H1 (cell line): ENCODE measurements around the gene TNKS2. TPM values are rescaled to one million over a fixed set of nuclear protein-coding genes. Genes with fewer than 3 reads are reported as not detected.

Experiments used
- CTCF ChIA-PET: fragments of 300-600 bp; sonication (Branson Sonifier 250); formaldehyde crosslinking; loops from one replicate; lab custom pipeline; 2021; ENCODE audit not compliant: partially characterized antibody; lab: Charles Lee
- POLR2A ChIA-PET: fragments of 300-600 bp; sonication (Branson Sonifier 250); formaldehyde crosslinking; loops from one replicate; lab custom pipeline; 2021; ENCODE audit warnings: inconsistent platforms; ENCODE audit not compliant: partially characterized antibody; lab: Charles Lee
- DNase-seq, 2 experiments: peaks; one replicate each; pipeline versions ENCODE4 v3.0.0 to v3.0.0-alpha.2; 2010 to 2022; ENCODE audit warnings: low spot score in 2 of 2, low read depth in 1 of 2, mixed read lengths in 1 of 2
- FAIRE-seq: peaks from 2 replicates; lab custom pipeline; 2011; peaks lifted over from hg19 to GRCh38; lab: Jason Lieb, UNC
- H2AFZ ChIP-seq: 2 replicates; pipeline ENCODE4 v1.8.1; 2012; ENCODE audit warnings: low read length, inconsistent platforms
- H2AK5ac ChIP-seq: 2 replicates; pipeline ENCODE4 v1.6.1; 2013; ENCODE audit warnings: low read depth, low read length
- H2BK120ac ChIP-seq: replicated peaks from 2 replicates; pipeline ENCODE3; 2013; ENCODE audit warnings: low read depth, low read length, inconsistent platforms
- H2BK12ac ChIP-seq: 2 replicates; pipeline ENCODE4 v1.6.1; 2013; ENCODE audit warnings: low read depth, low read length
- H2BK15ac ChIP-seq: 2 replicates; pipeline ENCODE4 v1.6.1; 2013; ENCODE audit warnings: low read length
- H2BK20ac ChIP-seq: 2 replicates; pipeline ENCODE4 v1.6.1; 2013; ENCODE audit warnings: low read length
- H2BK5ac ChIP-seq: 2 replicates; pipeline ENCODE4 v1.6.1; 2013; ENCODE audit warnings: low read depth, low read length
- H3K14ac ChIP-seq: 2 replicates; pipeline ENCODE4 v1.6.1; 2013; ENCODE audit warnings: inconsistent platforms; ENCODE audit not compliant: insufficient read length
- H3K18ac ChIP-seq: 2 replicates; pipeline ENCODE4 v1.6.1; 2013; ENCODE audit warnings: low read length; ENCODE audit errors: extremely low read depth
- H3K23ac ChIP-seq: 2 replicates; pipeline ENCODE4 v1.6.1; 2013; ENCODE audit warnings: inconsistent platforms; ENCODE audit not compliant: insufficient read length
- H3K23me2 ChIP-seq: 2 replicates; pipeline ENCODE4 v1.6.1; 2013; ENCODE audit warnings: low read depth, low read length
- H3K27ac ChIP-seq: 2 replicates; pipeline ENCODE4 v1.6.1; 2011; ENCODE audit warnings: low read depth, low read length, inconsistent platforms
- H3K27me3 ChIP-seq, 4 experiments: replicated peaks in 1 of 4; 1 replicate in 1 of 4; 2 replicates in 3 of 4; pipeline versions ENCODE4 v1.6.1 to v1.8.1; 2011 to 2013; ENCODE audit warnings: low read length in 3 of 4, mild to moderate bottlenecking in 3 of 4, inconsistent platforms in 2 of 4, mixed read lengths in 2 of 4, moderate library complexity in 1 of 4; ENCODE audit not compliant: control insufficient read depth in 3 of 4, insufficient read depth in 3 of 4; ENCODE audit errors: extremely low read depth in 1 of 4
- H3K36me3 ChIP-seq, 4 experiments: 2 replicates each; pipeline versions ENCODE4 v1.6.1 to v1.8.1; 2011 to 2013; ENCODE audit warnings: mild to moderate bottlenecking in 4 of 4, low read length in 3 of 4, moderate library complexity in 2 of 4, control low read depth in 1 of 4, inconsistent platforms in 1 of 4; ENCODE audit not compliant: insufficient read depth in 4 of 4, control insufficient read depth in 2 of 4
- H3K4ac ChIP-seq: replicated peaks from 2 replicates; pipeline ENCODE3; 2013; ENCODE audit warnings: low read length, low read depth, mixed read lengths, inconsistent platforms; ENCODE audit not compliant: insufficient read length
- H3K4me1 ChIP-seq, 4 experiments: replicated peaks in 1 of 4; 1 replicate in 1 of 4; 2 replicates in 3 of 4; pipeline versions ENCODE4 v1.6.1 to v1.8.1; 2011 to 2013; ENCODE audit warnings: low read length in 3 of 4, inconsistent platforms in 2 of 4, mixed read lengths in 1 of 4; ENCODE audit not compliant: insufficient read depth in 4 of 4, control insufficient read depth in 3 of 4
- H3K4me2 ChIP-seq, 2 experiments: 2 replicates each; pipeline versions ENCODE4 v1.6.1 to v1.8.1; 2011 to 2013; ENCODE audit warnings: low read depth in 2 of 2, low read length in 2 of 2, control low read depth in 1 of 2, inconsistent platforms in 1 of 2, mild to moderate bottlenecking in 1 of 2; ENCODE audit not compliant: insufficient read depth in 1 of 2
- H3K4me3 ChIP-seq, 4 experiments: fragments of 200-600, 300-600 bp in 1 of 4; sonication (generic), shearing (Covaris generic), sonication (Bioruptor Twin) in 1 of 4; 2 replicates each; pipeline versions ENCODE4 v1.5.1 to v1.8.1; 2011 to 2016; ENCODE audit warnings: low read length in 4 of 4, low read depth in 3 of 4, control low read depth in 2 of 4, inconsistent platforms in 2 of 4, mild to moderate bottlenecking in 2 of 4, mixed read lengths in 1 of 4, moderate library complexity in 1 of 4; ENCODE audit not compliant: insufficient read depth in 2 of 4; ENCODE audit errors: extremely low read depth in 1 of 4
- H3K56ac ChIP-seq: replicated peaks from 2 replicates; pipeline ENCODE3; 2013; ENCODE audit warnings: low read depth, mild to moderate bottlenecking, mixed read lengths, low read length, inconsistent platforms; ENCODE audit not compliant: insufficient read length
- H3K79me1 ChIP-seq: 2 replicates; pipeline ENCODE4 v1.6.1; 2013; ENCODE audit warnings: low read depth, low read length, control low read depth
- H3K79me2 ChIP-seq, 2 experiments: 2 replicates each; pipeline versions ENCODE4 v1.6.1 to v1.8.1; 2012 to 2013; ENCODE audit warnings: low read length in 2 of 2, mild to moderate bottlenecking in 2 of 2, inconsistent platforms in 1 of 2; ENCODE audit not compliant: insufficient read depth in 2 of 2, control insufficient read depth in 1 of 2
- H3K9ac ChIP-seq, 4 experiments: replicated peaks in 1 of 4; 1 replicate in 1 of 4; 2 replicates in 3 of 4; pipeline versions ENCODE4 v1.6.1 to v1.8.1; 2011 to 2013; ENCODE audit warnings: low read depth in 3 of 4, low read length in 3 of 4, control low read depth in 2 of 4, mild to moderate bottlenecking in 2 of 4, moderate library complexity in 2 of 4, inconsistent platforms in 1 of 4; ENCODE audit errors: extremely low read depth in 1 of 4
- H3K9me3 ChIP-seq, 2 experiments: 2 replicates each; pipeline versions ENCODE4 v1.6.1 to v1.8.1; 2012 to 2013; ENCODE audit warnings: mild to moderate bottlenecking in 2 of 2, moderate library complexity in 2 of 2, control low read depth in 1 of 2, inconsistent platforms in 1 of 2, low read depth in 1 of 2, low read length in 1 of 2, mixed read lengths in 1 of 2; ENCODE audit not compliant: insufficient read depth in 2 of 2
- H4K20me1 ChIP-seq, 2 experiments: replicated peaks in 1 of 2; 2 replicates each; pipeline versions ENCODE3 to v1.8.1; 2011 to 2013; ENCODE audit warnings: inconsistent platforms in 2 of 2, low read length in 2 of 2, mild to moderate bottlenecking in 1 of 2; ENCODE audit not compliant: insufficient read depth in 2 of 2, control insufficient read depth in 1 of 2
- H4K5ac ChIP-seq: 2 replicates; pipeline ENCODE4 v1.6.1; 2013; ENCODE audit warnings: low read length, low read depth, mixed read lengths, inconsistent platforms; ENCODE audit not compliant: insufficient read length
- H4K8ac ChIP-seq: 2 replicates; pipeline ENCODE4 v1.8.0; 2013; ENCODE audit warnings: mild to moderate bottlenecking, moderate library complexity, low read length, inconsistent platforms; ENCODE audit not compliant: insufficient read depth; ENCODE audit errors: extremely low read depth
- H4K91ac ChIP-seq: replicated peaks from 2 replicates; pipeline ENCODE3; 2013; ENCODE audit warnings: low read length, mixed read lengths, inconsistent platforms; ENCODE audit not compliant: insufficient read length
- CBX5 ChIP-seq: fragments of 300-800, 300-1000 bp; sonication (generic); IDR thresholded peaks from 2 replicates; pipeline ENCODE4 v1.7.1; 2016; ENCODE audit warnings: antibody characterized with exemption, low read length, low read depth
- CBX8 ChIP-seq: fragments of 300-800, 300-1000 bp; sonication (generic); IDR thresholded peaks from 2 replicates; pipeline ENCODE4 v1.7.1; 2016; ENCODE audit warnings: low read depth, low read length, borderline replicate concordance
- CTBP2 ChIP-seq: IDR thresholded peaks from 2 replicates; pipeline ENCODE4 v1.7.0; 2011; ENCODE audit warnings: borderline replicate concordance, mild to moderate bottlenecking, moderate library complexity, mixed read lengths, low read length; ENCODE audit not compliant: insufficient read depth, insufficient read length
- E2F6 ChIP-seq: IDR thresholded peaks from 2 replicates; pipeline ENCODE4 v1.6.1; 2012; ENCODE audit warnings: inconsistent platforms
- GABPA ChIP-seq: IDR thresholded peaks from 2 replicates; pipeline ENCODE4 v1.6.1; 2011; ENCODE audit warnings: mild to moderate bottlenecking, low read length, moderate library complexity, borderline replicate concordance; ENCODE audit not compliant: insufficient read depth
- NRF1 ChIP-seq: IDR thresholded peaks from 2 replicates; pipeline ENCODE4 v1.6.1; 2011; ENCODE audit warnings: mild to moderate bottlenecking, low read depth, low read length, improper control_type of control experiment
- POLR2AphosphoS5 ChIP-seq: IDR thresholded peaks from 2 replicates; pipeline ENCODE4 v1.6.1; 2011; ENCODE audit warnings: low read depth, low read length
- RAD21 ChIP-seq, 2 experiments: IDR thresholded peaks in 1 of 2; conservative IDR thresholded peaks in 1 of 2; 2 replicates each; pipeline ENCODE4 v1.6.1; 2011; ENCODE audit warnings: low read depth in 2 of 2, low read length in 2 of 2, improper control_type of control experiment in 1 of 2, inconsistent platforms in 1 of 2, mild to moderate bottlenecking in 1 of 2, moderate library complexity in 1 of 2
- SRF ChIP-seq: IDR thresholded peaks from 2 replicates; pipeline ENCODE4 v1.6.1; 2011; ENCODE audit warnings: mild to moderate bottlenecking, low read depth, low read length, moderate library complexity
- WGBS, 2 experiments: shearing (Covaris generic) in 1 of 2; methylation state at CpG; one replicate each; pipeline versions ENCODE4 v1.1.6 to v1.1.7; 2013 to 2015; ENCODE audit warnings: low lambda C conversion rate in 2 of 2, mixed read lengths in 2 of 2, inconsistent platforms in 1 of 2, low coverage in 1 of 2, missing lambda C conversion rate in 1 of 2; ENCODE audit not compliant: insufficient replicate concordance in 2 of 2, insufficient coverage in 1 of 2, insufficient read length in 1 of 2; ENCODE audit errors: extremely low coverage in 1 of 2, missing lambda C conversion rate in 1 of 2; 5-methylcytosine and 5-hydroxymethylcytosine counted together
- polyA plus RNA-seq, 7 experiments: library from polyadenylated mRNA; depleted of rRNA in 3 of 7; stranded (reverse) in 5 of 7; unstranded in 2 of 7; fragments of >200 nt in 5 of 7; fragments of 200-250 nt in 2 of 7; gene quantifications; 1 replicate in 5 of 7; 2 replicates in 1 of 7; 4 replicates in 1 of 7; pipeline versions ENCODE4 v1.2.1 to v1.2.3, GENCODE V29; 2011 to 2013; ENCODE audit warnings: missing spikeins in 2 of 7, mixed read lengths in 2 of 7
- total RNA-seq: library from RNA; stranded (reverse); fragmentation: NEBNext Ultra II Directional; extraction: Animal tissue kit (Norgen Biotek cat#: 25700); gene quantifications from 2 replicates; pipeline ENCODE4 v1.2.1, GENCODE V29; 2021

TNKS2 gene
- total and polyA plus RNA-seq, 2 of the 8 experiments (the other 6 are each of a cell fraction or from before 2014, with no cell fraction given), result 23.3 to 73.6 TPM

GRCh38 chr10:91891125-91892001, 93.1 kb downstream of the TNKS2 start:
- Histone ChIP-seq H2AK5ac (peak overlapping the region; percentile 92; the same call in 1 of the 2 replicates), H3K9ac (no peak overlapping the region; a peak in 1 of 7 replicates), H2AFZ (no peak overlapping the region), H3K4ac (peak overlapping the region; percentile 96), H3K56ac (no peak overlapping the region), H2BK20ac (peak overlapping the region; percentile 94; the same call in 1 of the 2 replicates), H3K27ac (no peak overlapping the region), H3K36me3 (no peaks in the 10 kb centered on the region), H2BK12ac (peak overlapping the region; percentile 99; the same call in 1 of the 2 replicates), H4K91ac (peak overlapping the region; percentile 67), H3K79me2 (no peaks in the 10 kb centered on the region), H3K14ac (no peak overlapping the region), H3K4me1 (peaks cover 0 to 12% (median 4%) of the 10 kb centered on the region in 4 experiments; a peak in 6 of 7 replicates), H3K4me2 (no peak overlapping the region), H3K4me3 (no peak overlapping the region), H4K5ac (no peak overlapping the region), H3K27me3 (no peaks in the 10 kb centered on the region), H2BK15ac (0 out of 2 replicates have a peak overlapping the region, but pooled peaks have one; percentile 89), H3K9me3 (0 out of 4 replicates have a peak, but pooled peaks cover 0 to 2% of the 10 kb centered on the region in 2 experiments), H3K79me1 (no peaks in the 10 kb centered on the region), H3K18ac (peak overlapping the region; percentile 80; the same call in 1 of the 2 replicates), H4K8ac (no peak overlapping the region), H4K20me1 (no peaks in the 10 kb centered on the region), H3K23ac (no peak overlapping the region), H2BK5ac (peak overlapping the region; percentile 57; the same call in 1 of the 2 replicates), H3K23me2 (no peaks in the 10 kb centered on the region), H2BK120ac (peak overlapping the region; percentile 25)
- ChIA-PET POLR2A (interaction anchor here (0.7 to 1.3 kb wide), 2 partner anchors 9 to 465 kb away, joined by 3 to 4 read pairs; no protein-coding TSS in a partner anchor), CTCF (interaction anchor here (1.1 kb wide), 1 partner anchor 10 kb away, joined by 3 read pairs; no protein-coding TSS in a partner anchor)
- DNase-seq (no peak), FAIRE-seq (no peak)
- 88% methylated on average over 1 of the region's 1 CpG; no CpG with 5 or more reads in 1 of the 2 experiments for WGBS, 2 experiments
- TF ChIP-seq POLR2AphosphoS5 (no peak), E2F6 (no peak), GABPA (no peak), SRF (no peak), CTBP2 (no peak), NRF1 (no peak), CBX8 (no peak), RAD21 (IDR thresholded peaks at IDR 0.05 in 1 of 2, conservative IDR thresholded peaks at IDR 0.05 in 1 of 2; ENCODE audit: low read depth in 2 of 2, low read length in 2 of 2) (no peak), CBX5 (no peak)
